ENCODE measurements around the gene VWA7. TPM values are rescaled to one million over a fixed set of nuclear protein-coding genes. Genes with fewer than 3 reads are reported as not detected.

VWA7 gene
- total RNA-seq, 4 donors from 2014 or later: 0.49 to 4.8 (median 1.4) TPM

DNA sequence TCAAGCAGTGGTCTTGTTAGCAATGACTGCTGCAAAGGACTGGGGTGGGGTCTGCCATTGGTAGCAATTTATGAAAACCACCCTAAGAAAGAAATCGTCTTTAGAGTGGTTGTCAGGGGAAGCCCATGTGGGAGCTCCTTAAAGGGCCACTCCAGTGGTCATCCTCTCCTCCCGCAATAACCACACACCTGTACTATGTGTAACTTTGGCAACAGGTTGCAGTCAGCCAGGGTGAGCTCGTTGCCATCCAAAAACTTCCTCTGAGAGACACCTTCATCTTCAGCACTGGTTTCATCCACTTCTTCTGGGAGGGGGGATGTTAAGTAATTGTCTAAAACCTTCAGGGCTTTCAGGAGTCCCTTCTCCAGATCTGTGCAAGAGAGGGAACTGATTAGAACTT lies 45.1 kb downstream of the VWA7 start:
- H3K4me3 ChIP-seq (ENCODE audit: low read depth, poor library complexity, severe bottlenecking): no peak overlapping the region
- TF ChIP-seq POLR2A (IDR thresholded peaks at IDR 0.05): no peak
- TF ChIP-seq, protein P1, sequence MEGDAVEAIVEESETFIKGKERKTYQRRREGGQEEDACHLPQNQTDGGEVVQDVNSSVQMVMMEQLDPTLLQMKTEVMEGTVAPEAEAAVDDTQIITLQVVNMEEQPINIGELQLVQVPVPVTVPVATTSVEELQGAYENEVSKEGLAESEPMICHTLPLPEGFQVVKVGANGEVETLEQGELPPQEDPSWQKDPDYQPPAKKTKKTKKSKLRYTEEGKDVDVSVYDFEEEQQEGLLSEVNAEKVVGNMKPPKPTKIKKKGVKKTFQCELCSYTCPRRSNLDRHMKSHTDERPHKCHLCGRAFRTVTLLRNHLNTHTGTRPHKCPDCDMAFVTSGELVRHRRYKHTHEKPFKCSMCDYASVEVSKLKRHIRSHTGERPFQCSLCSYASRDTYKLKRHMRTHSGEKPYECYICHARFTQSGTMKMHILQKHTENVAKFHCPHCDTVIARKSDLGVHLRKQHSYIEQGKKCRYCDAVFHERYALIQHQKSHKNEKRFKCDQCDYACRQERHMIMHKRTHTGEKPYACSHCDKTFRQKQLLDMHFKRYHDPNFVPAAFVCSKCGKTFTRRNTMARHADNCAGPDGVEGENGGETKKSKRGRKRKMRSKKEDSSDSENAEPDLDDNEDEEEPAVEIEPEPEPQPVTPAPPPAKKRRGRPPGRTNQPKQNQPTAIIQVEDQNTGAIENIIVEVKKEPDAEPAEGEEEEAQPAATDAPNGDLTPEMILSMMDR (IDR thresholded peaks at IDR 0.05): no peak
- DNase-seq (ENCODE audit: low spot score in 2 of 2): no peak
- intact Hi-C loops (cut with DNase I; ENCODE audit: low total_unique reads): no loop called here
- 59 to 62% methylated on average over 3 of the region's 3 CpGs for WGBS, 2 donors

DNA sequence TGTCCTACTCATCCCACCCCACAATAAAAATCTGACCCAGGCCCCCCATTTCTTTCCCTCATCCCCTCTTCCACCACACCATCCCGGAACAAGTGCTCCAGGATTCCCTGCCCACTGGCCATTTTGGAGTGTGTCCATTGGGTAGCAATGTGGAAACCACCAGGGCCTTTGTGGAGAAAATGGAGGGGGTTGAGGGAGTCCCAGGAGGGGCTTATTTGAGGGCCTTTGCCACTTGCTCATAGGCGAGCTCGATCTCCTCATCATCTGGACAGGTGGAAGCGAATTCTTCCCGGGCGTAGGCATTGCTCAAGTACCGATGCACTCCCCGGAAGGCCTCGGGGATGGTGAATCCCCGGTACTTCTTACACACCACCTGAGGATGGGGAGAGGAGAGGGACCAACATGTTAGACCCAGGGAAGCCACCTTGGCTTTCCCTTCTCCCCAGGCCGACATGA lies 46.5 kb downstream of the VWA7 start:
- intact Hi-C loops (cut with DNase I; ENCODE audit: low total_unique reads): no loop called here
- TF ChIP-seq, protein P1 (IDR thresholded peaks at IDR 0.05): no peak
- no peak for TF ChIP-seq POLR2A (IDR thresholded peaks at IDR 0.05)
- 58 to 66% methylated on average over 11 of the region's 11 CpGs for WGBS, 2 donors

GRCh38 chr6:31729979-31730630 lies 47.0 kb downstream of the VWA7 start:
- TF ChIP-seq POLR2A (IDR thresholded peaks at IDR 0.05): no peak
- peak overlapping the region; percentile 93 for H3K4me3 ChIP-seq (ENCODE audit: low read depth, poor library complexity, severe bottlenecking)
- peak; percentile 84 to 98 for DNase-seq (ENCODE audit: low spot score in 2 of 2)
- intact Hi-C loops (cut with DNase I; ENCODE audit: low total_unique reads): no loop called here
- WGBS, 2 donors: 3 to 13% methylated on average over 15 to 33 of the region's 46 CpGs

More for the DNA sequence above, 46.5 kb downstream of the VWA7 start:
- DNase-seq (ENCODE audit: low spot score in 2 of 2): no peak
- H3K4me3 ChIP-seq (ENCODE audit: low read depth, poor library complexity, severe bottlenecking): no peak overlapping the region

DNA sequence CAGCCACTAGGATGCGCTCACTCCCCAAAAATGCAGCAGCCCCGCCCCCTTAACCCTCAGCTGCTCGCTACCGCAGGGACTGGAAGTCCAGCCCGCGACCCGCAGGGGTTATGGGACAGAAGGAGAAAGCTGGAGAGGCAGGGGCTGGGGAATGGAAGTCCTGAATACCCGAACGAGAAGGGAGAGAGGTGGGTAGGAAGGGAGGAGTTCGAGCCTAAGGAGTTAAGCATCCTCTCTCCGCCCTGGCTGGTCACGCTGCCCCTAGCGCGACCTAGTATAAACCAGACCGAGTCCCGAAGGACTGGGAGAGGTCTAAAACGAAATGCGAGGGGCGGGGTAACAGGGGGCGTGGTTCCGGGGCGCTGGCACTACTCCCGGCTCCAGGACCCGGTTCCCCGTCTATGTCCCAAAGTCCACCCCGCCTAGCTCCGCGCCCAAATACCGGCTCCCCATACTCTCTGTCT lies 47.6 kb downstream of the VWA7 start:
- peak overlapping the region; percentile 93 for H3K4me3 ChIP-seq (ENCODE audit: low read depth, poor library complexity, severe bottlenecking)
- intact Hi-C loops (cut with DNase I; ENCODE audit: low total_unique reads): no loop called here
- TF ChIP-seq, protein P1 (IDR thresholded peaks at IDR 0.05): peak in 1 of 3 donors; percentile 57
- TF ChIP-seq POLR2A (IDR thresholded peaks at IDR 0.05): no peak
- 0% methylated on average over 22 to 29 of the region's 29 CpGs for WGBS, 2 donors
- peak; percentile 92 to 99 for DNase-seq (ENCODE audit: low spot score in 2 of 2)

DNA sequence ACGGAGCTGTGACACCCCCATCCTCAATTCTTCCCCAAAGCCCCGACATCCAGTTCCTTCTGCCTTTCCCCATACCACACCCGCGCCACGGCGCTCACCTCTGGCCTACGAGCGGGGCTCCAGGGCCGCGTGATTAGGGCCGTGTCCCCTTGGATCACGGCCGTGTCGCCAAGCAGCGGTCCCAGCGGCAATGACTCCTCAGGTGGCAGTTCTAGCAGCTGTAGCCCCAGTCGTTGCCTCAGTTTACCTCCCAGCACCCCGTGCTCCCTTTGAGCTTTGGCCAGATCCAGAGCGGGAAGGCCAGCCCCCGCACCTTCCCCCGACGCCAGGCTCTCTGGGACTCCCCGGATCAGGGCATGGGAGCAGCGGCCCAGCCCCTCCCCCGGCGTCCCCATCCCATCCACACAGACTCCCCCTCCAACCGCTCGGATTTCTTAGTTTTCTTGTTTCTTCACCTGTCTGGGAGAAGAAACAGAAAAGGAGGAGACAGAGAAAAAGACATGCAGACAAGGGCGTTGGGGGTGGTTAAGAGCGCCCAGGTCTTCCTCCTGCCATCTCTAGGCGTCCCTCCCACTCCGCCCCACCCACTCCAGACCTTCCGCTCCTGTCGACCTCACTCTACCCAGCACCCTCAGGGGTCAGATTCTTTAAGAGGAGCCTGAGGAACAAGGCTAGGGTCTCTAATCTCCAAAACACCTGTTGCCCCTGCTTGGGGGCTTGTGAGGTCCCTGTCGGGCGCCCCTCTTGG lies 48.2 kb downstream of the VWA7 start, which contains the start of gene DDAH2:
Gene DDAH2, minus strand, starts transcription at position 533 of the 748 bp plus-strand sequence. Its CDS starts 138 bp downstream, at position 395.
- intact Hi-C loops (cut with DNase I; ENCODE audit: low total_unique reads): no loop called here

More for the DNA sequence above, 48.2 kb downstream of the VWA7 start, which contains the start of gene DDAH2:
- TF ChIP-seq, protein P1 (IDR thresholded peaks at IDR 0.05): no peak
- no peak for TF ChIP-seq POLR2A (IDR thresholded peaks at IDR 0.05)
- 11 to 19% methylated on average over 36 of the region's 36 CpGs for WGBS, 2 donors
- peak within 1 kb of the TSS; percentile 93 for H3K4me3 ChIP-seq (ENCODE audit: low read depth, poor library complexity, severe bottlenecking)
- peak; percentile 82 to 91 for DNase-seq (ENCODE audit: low spot score in 2 of 2)
